Common myeloid progenitor, CD34-positive (primary cell): ENCODE data around the gene GOLGA6A.
"Not testable (repeated sequence)": the region's sequence is repeated elsewhere in the genome, so short reads cannot be mapped to it uniquely, and the experiment has no call there.

Experiments used
- CTCF ChIA-PET: fragments of 350-600 bp; sonication (Branson Sonifier 250); formaldehyde crosslinking; loops from one replicate; lab custom pipeline; 2021; ENCODE audit warnings: antibody characterized with exemption; lab: Charles Lee
- POLR2A ChIA-PET: fragments of 350-600 bp; sonication (Branson Sonifier 250); formaldehyde crosslinking; loops from one replicate; lab custom pipeline; 2021; ENCODE audit warnings: antibody characterized with exemption; lab: Charles Lee
- DNase-seq, 3 donors: peaks; one replicate each; pipeline versions ENCODE4 v3.0.0 to v3.0.0-alpha.2; 2013
- H3K27ac ChIP-seq, 2 experiments: 1 replicate in 1 of 2; 2 replicates in 1 of 2; pipeline ENCODE4 v1.7.0; 2013; ENCODE audit warnings: inconsistent platforms in 2 of 2, low read length in 2 of 2, mild to moderate bottlenecking in 2 of 2, low read depth in 1 of 2, moderate library complexity in 1 of 2; ENCODE audit not compliant: severe bottlenecking in 2 of 2, insufficient read depth in 1 of 2, poor library complexity in 1 of 2
- H3K27me3 ChIP-seq, 5 experiments: replicated peaks in 2 of 5; 1 replicate in 3 of 5; 2 replicates in 2 of 5; pipeline versions ENCODE4 v1.6.1 to v1.7.0; 2013; ENCODE audit warnings: low read length in 4 of 5, mild to moderate bottlenecking in 2 of 5, moderate library complexity in 2 of 5, inconsistent platforms in 1 of 5; ENCODE audit not compliant: insufficient read depth in 5 of 5, control insufficient read depth in 4 of 5
- H3K36me3 ChIP-seq, 4 experiments: 1 replicate in 2 of 4; 2 replicates in 2 of 4; pipeline versions ENCODE4 v1.6.1 to v1.7.0; 2013; ENCODE audit warnings: low read length in 3 of 4, control low read depth in 1 of 4, mild to moderate bottlenecking in 1 of 4; ENCODE audit not compliant: control insufficient read depth in 4 of 4, insufficient read depth in 4 of 4
- H3K4me1 ChIP-seq, 4 experiments: 1 replicate in 3 of 4; 2 replicates in 1 of 4; pipeline versions ENCODE4 v1.6.1 to v1.7.1; 2013; ENCODE audit warnings: low read length in 3 of 4, mild to moderate bottlenecking in 3 of 4, control low read depth in 1 of 4, inconsistent platforms in 1 of 4, moderate library complexity in 1 of 4; ENCODE audit not compliant: control insufficient read depth in 4 of 4, insufficient read depth in 4 of 4; ENCODE audit errors: control extremely low read depth in 1 of 4
- H3K4me3 ChIP-seq, 7 experiments: 1 replicate in 4 of 7; 2 replicates in 3 of 7; pipeline versions ENCODE4 v1.5.1 to v1.7.0; 2013; ENCODE audit warnings: mild to moderate bottlenecking in 7 of 7, low read length in 6 of 7, moderate library complexity in 6 of 7, inconsistent platforms in 2 of 7, low read depth in 2 of 7, control low read depth in 1 of 7; ENCODE audit not compliant: insufficient read depth in 4 of 7, control insufficient read depth in 1 of 7; ENCODE audit errors: extremely low read depth in 1 of 7
- H3K9me3 ChIP-seq, 5 experiments: 1 replicate in 4 of 5; 2 replicates in 1 of 5; pipeline versions ENCODE4 v1.6.1 to v1.7.1; 2013; ENCODE audit warnings: low read length in 4 of 5, mild to moderate bottlenecking in 2 of 5, inconsistent platforms in 1 of 5, low read depth in 1 of 5, moderate library complexity in 1 of 5; ENCODE audit not compliant: control insufficient read depth in 4 of 5, insufficient read depth in 2 of 5; ENCODE audit errors: control extremely low read depth in 1 of 5
- WGBS: methylation state at CpG from one replicate; pipeline ENCODE4 v1.1.5; 2013; ENCODE audit not compliant: insufficient coverage; 5-methylcytosine and 5-hydroxymethylcytosine counted together

GOLGA6A gene

DNA sequence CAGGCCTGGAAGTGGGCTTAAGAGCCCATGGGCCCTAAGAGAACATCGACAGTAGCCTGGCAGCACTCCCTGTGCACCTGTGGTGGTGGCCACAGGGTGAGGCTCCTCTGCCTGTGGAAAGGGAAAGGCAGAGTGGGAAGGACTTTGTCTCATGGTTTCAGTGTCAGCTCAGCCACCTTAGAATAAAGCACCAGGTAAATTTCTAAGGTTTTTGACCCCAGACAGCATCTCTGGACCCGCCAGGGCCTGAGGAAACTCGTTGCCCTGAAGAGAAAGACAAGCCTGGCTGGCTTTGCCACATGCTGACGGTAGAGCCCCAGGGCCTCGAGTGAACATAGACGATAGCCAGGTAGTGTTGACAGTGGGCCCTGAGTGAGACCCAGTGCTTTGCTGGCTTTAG, 22.1 kb downstream of the GOLGA6A start:
- CTCF ChIA-PET: no interaction called here
- Histone ChIP-seq H3K4me3 (no peak overlapping the region), H3K36me3 (no peaks in the 10 kb centered on the region), H3K27ac (no peak overlapping the region), H3K4me1 (no peaks in the 10 kb centered on the region), H3K27me3 (no peaks in the 10 kb centered on the region), H3K9me3 (no peaks in the 10 kb centered on the region)
- no peak for DNase-seq
- 99% methylated on average over 6 of the region's 6 CpGs for WGBS
- POLR2A ChIA-PET: no interaction called here

DNA sequence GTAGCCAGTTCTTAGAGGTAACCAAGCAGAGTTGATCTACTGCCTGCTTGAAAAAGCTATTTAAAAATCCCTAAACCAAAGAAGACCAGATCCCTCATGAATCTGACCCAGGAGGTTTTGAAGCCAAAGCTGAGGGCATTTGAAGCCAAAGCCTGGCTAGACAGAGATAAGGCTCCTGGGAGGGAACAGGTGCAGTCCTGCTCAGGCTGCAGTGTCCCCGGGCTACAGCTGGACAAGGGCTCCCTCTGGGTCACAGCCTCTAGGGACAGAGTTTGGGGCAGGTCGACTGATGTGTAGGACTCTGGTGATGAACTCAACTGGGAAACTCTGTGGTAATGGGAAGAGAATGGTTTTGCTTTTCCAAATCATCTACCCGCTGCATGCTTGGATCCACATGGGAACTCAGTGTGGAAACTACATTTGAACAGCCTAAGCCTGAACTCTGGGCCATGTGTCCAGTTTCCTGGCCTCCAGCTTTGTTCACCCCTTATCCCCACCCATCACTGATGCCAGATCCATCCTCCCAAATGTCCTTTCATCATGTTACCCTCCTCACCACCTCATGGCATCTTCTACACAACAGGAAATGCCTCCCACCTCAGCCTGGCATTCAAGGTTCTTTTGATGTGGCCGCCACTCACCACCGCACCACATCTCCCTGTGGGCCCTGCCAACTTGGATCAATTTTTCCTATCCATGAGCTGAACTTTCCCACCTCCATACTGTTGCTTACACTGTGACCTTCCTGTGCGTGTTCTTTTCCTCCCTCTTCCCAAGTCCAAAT, 23.1 kb downstream of the GOLGA6A start:
- H3K27me3 ChIP-seq, H3K27ac ChIP-seq, H3K4me1 ChIP-seq, H3K36me3 ChIP-seq, POLR2A ChIA-PET, CTCF ChIA-PET, DNase-seq, H3K9me3 ChIP-seq, H3K4me3 ChIP-seq: not testable (repeated sequence)
- 95% methylated on average over 2 of the region's 6 CpGs for WGBS

DNA sequence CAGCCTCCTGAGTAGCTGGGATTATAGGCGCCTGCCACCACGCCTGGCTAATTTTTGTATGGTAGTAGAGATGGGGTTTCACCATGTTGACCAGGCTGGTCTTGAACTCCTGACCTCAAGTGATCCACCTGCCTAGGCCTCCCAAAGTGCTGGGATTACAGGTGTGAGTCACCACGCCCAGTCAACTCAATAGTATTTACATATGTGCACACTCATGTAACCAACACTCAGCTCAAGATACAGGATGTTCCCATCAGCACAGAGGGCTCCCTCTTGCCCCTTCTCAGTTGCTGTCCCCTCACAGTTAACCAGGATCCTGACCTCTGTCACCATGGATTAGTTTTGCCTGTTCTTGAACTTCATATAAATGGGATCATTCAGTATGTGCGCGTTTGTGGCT, 26.0 kb downstream of the GOLGA6A start:
- H3K27me3 ChIP-seq, POLR2A ChIA-PET, H3K4me3 ChIP-seq, H3K27ac ChIP-seq, H3K9me3 ChIP-seq, H3K36me3 ChIP-seq, DNase-seq: not testable (repeated sequence)
- WGBS: 100% methylated on average over 1 of the region's 5 CpGs
- CTCF ChIA-PET: interaction anchor here (1.8 kb wide), 1 partner anchor 9 kb away, joined by 5 read pairs; no protein-coding TSS in a partner anchor
- H3K4me1 ChIP-seq: peaks cover 0 to 15% (median 8%) of the 10 kb centered on the region in 4 experiments

DNA sequence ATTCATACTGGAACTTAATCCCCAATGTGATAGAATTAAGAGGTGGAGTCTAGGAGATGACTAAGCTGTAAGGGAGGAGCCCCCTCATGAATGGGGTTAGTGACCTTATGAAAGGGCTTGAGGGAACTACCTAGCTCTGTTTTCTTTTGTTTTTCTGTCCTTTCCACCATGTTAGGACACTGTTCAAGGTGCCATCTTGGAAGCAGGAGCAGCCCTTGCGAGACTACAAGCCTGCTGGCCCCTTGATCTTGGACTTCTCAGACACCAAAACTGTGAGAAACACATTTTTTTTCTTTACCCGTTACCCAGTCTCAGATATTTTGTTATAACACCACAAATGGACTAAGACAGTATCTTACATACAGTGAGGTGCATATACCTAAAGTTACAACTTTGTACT, 26.5 kb downstream of the GOLGA6A start:
- Histone ChIP-seq H3K4me3 (no peak overlapping the region), H3K27me3 (no peaks in the 10 kb centered on the region), H3K36me3 (no peaks in the 10 kb centered on the region), H3K27ac (no peak overlapping the region), H3K4me1 (peaks cover 0 to 20% (median 13%) of the 10 kb centered on the region in 4 experiments), H3K9me3 (no peaks in the 10 kb centered on the region)
- DNase-seq: no peak
- ChIA-PET POLR2A (no interaction called here), CTCF (interaction anchor here (1.8 kb wide), 1 partner anchor 9 kb away, joined by 5 read pairs; no protein-coding TSS in a partner anchor)
- 100% methylated on average over 1 of the region's 2 CpGs for WGBS

DNA sequence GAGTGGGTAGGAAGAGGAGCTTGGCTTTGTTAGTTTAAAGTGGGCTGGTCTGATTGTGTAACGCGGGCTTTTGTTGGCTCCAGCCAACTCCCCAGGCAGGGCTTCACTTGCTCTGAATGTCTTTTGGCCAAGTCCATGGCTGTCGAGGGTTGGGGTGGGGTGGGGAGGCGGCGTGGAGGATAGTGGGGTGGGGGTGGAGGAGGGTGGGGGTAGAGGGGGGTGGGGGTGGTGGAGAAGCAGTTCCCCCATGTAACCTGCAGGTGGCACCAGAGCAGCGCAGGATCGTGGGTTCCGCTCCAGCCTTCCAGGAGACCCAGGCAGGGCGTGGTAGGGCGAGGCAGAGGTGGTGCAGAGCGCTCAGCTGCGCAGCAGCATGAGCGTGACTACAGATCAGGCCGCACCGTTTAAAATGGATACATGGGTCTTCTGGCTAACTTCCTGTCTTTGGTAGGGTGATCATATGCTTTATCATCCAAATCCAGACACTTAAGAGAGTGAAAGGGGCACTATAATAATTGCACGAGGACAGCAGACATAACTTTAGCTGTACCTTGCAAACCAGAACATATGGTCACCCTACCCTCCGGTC, 28.3 kb downstream of the GOLGA6A start:
- Histone ChIP-seq H3K9me3 (no peaks in the 10 kb centered on the region), H3K27me3 (no peaks in the 10 kb centered on the region), H3K36me3 (no peaks in the 10 kb centered on the region), H3K27ac (no peak overlapping the region), H3K4me3 (peak overlapping the region in 3 of 7 experiments; percentile 19 to 62 (median 36)), H3K4me1 (peaks cover 0 to 33% (median 16%) of the 10 kb centered on the region in 4 experiments)
- ChIA-PET POLR2A (no interaction called here), CTCF (interaction anchor here (0.7 to 4.5 kb wide), 13 partner anchors 13 to 269 kb away, joined by 3 to 30 read pairs (median 5); no protein-coding TSS in a partner anchor)
- DNase-seq: peak; percentile 67 to 81 (median 81)
- WGBS: 54% methylated on average over 4 of the region's 17 CpGs

DNA sequence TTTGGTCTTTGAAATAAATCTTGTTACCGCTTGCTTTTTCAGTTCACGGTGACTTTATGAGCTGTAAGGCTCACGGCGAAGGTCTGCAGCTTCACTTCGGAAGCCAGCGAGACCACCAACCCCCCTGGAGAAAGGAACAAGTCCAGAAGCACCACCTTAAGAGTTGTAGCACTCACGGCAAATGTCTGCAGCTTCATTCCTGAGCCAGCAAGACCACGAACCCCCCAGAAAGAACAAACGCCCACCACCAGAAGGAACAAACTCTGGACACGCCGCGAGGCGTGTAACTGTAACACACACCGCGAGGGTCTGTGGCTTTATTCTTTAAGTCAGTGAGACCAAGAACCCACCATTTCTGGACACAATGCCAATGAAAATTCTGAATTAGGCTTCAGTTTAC, 28.8 kb downstream of the GOLGA6A start:
- Histone ChIP-seq H3K36me3 (no peaks in the 10 kb centered on the region), H3K4me1 (peaks cover 0 to 33% (median 18%) of the 10 kb centered on the region in 4 experiments), H3K27me3 (no peaks in the 10 kb centered on the region), H3K4me3 (no peak overlapping the region), H3K27ac (no peak overlapping the region), H3K9me3 (no peaks in the 10 kb centered on the region)
- ChIA-PET CTCF (interaction anchor here (0.6 to 4.5 kb wide), 14 partner anchors 12 to 270 kb away, joined by 3 to 30 read pairs (median 5); no protein-coding TSS in a partner anchor), POLR2A (no interaction called here)
- peak in 2 of 3 donors; percentile 39 to 47 for DNase-seq
- WGBS: 89% methylated on average over 13 of the region's 15 CpGs
